HepG2 (cell line): ENCODE measurements around the gene FOXD2. TPM values are rescaled to one million over a fixed set of nuclear protein-coding genes. Genes with fewer than 3 reads are reported as not detected.

Experiments
- polyA plus RNA-seq, 8 experiments: library from polyadenylated mRNA; depleted of rRNA in 3 of 8; stranded (reverse) in 7 of 8; unstranded in 1 of 8; fragments of >200 nt; fragmentation: Illumina TruSeq in 4 of 8; extraction: Trizol in 4 of 8; gene quantifications; 2 replicates each; pipeline versions ENCODE4 v1.2.1 to v1.2.3, GENCODE V29; 2011 to 2016; ENCODE audit warnings: low read depth in 4 of 8, missing spikeins in 1 of 8, mixed read lengths in 1 of 8; ENCODE audit not compliant: insufficient read depth in 1 of 8
- total RNA-seq, 5 experiments: library from RNA; depleted of rRNA; stranded (reverse); fragments of >200 nt; fragmentation: Illumina TruSeq; extraction: Trizol; gene quantifications; 2 replicates each; pipeline ENCODE4 v1.2.3, GENCODE V29; 2016; ENCODE audit warnings: low read depth in 1 of 5

Gene FOXD2
- total and polyA plus RNA-seq, 2 of the 13 experiments (the other 11 are each of a cell fraction or from before 2014, with no cell fraction given) = 0.01 to 0.09 TPM

Other genes starting within 250 kb of the FOXD2 start
- 0.24 TPM in 1 of 2 replicates, not detected in the other for gene PDZK1IP1, start 248.0 kb upstream of the FOXD2 start, total RNA-seq (2016; rRNA removed; fragmentation: Illumina TruSeq; extraction: Trizol)
- 1.6 TPM in 2 replicates for gene PDZK1IP1, start 248.0 kb upstream of the FOXD2 start, polyA plus RNA-seq (2011; rRNA removed)
- not detected in 2 replicates for gene TAL1, start 205.8 kb upstream of the FOXD2 start, total RNA-seq (2016; rRNA removed; fragmentation: Illumina TruSeq; extraction: Trizol)
- 0.05 and 0.07 TPM in 2 replicates for gene TAL1, start 205.8 kb upstream of the FOXD2 start, polyA plus RNA-seq (2011; rRNA removed)
- gene STIL, start 123.9 kb upstream of the FOXD2 start, total RNA-seq (2016; rRNA removed; fragmentation: Illumina TruSeq; extraction: Trizol) = 18.6 and 22.8 TPM in 2 replicates
- 7.9 and 13.7 TPM in 2 replicates for gene STIL, start 123.9 kb upstream of the FOXD2 start, polyA plus RNA-seq (2011; rRNA removed)
- gene CMPK1, start 104.3 kb upstream of the FOXD2 start, total RNA-seq (2016; rRNA removed; fragmentation: Illumina TruSeq; extraction: Trizol) = 92.0 and 134 TPM in 2 replicates
- gene CMPK1, start 104.3 kb upstream of the FOXD2 start, polyA plus RNA-seq (2011; rRNA removed) = 26.7 and 38.3 TPM in 2 replicates
- not detected in 2 replicates for gene FOXE3, start 21.8 kb upstream of the FOXD2 start, total RNA-seq (2016; rRNA removed; fragmentation: Illumina TruSeq; extraction: Trizol)
- not detected in 2 replicates for gene FOXE3, start 21.8 kb upstream of the FOXD2 start, polyA plus RNA-seq (2011; rRNA removed)